ENCODE data around the gene PSMG1.

Gene PSMG1

DNA sequence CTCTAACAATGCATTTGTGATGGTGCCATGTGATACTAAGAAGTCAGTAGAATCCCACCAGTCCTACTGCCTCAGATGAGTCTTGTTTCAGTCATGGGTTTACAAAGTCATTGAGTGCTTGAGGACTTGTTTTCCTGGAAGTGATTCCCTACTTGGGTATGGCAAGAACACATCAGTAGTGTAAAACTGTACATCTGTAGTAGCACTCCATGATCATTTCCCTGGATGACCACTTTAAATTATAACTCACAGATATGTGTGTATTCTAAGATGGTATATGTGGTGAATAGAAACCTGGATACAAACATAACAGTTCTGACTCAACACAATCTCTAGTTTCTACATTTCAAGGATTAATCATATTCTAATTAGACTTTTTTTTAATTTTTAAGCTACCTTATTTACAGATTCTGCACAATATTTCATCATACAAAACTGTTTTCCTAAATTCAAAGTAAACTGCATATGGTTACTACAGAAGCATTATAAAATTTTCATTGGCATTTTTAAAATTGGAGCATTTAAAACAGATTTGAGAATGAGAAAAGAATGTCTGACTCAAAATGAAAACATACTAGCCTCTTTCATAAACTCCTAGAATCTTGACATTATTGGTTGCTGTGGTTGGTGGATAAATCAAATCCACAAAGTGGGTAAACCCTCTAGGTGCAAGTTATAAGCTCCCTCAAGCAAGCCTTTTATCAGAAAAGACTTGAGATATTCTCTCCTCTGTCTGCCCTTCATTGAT lies 6.8 kb upstream of the PSMG1 start:
- Histone ChIP-seq H3K27ac (no peak overlapping the region), H3K4me2 (ENCODE audit: low read length) (no peak overlapping the region), H3K4me1 (no peaks in the 10 kb centered on the region), H3K9me3 (ENCODE audit: control insufficient read depth, low read length) (no peaks in the 10 kb centered on the region), H3K79me2 (no peaks in the 10 kb centered on the region), H3K36me3 (ENCODE audit: control insufficient read depth, insufficient read depth, low read length) (no peaks in the 10 kb centered on the region), H3K27me3 (ENCODE audit: control insufficient read depth, insufficient read depth, low read length) (no peaks in the 10 kb centered on the region), H3K9ac (no peak overlapping the region), H3K4me3 (ENCODE audit: low read depth, low read length) (no peak overlapping the region), H2AFZ (no peak overlapping the region)
- TF ChIP-seq, protein P1, sequence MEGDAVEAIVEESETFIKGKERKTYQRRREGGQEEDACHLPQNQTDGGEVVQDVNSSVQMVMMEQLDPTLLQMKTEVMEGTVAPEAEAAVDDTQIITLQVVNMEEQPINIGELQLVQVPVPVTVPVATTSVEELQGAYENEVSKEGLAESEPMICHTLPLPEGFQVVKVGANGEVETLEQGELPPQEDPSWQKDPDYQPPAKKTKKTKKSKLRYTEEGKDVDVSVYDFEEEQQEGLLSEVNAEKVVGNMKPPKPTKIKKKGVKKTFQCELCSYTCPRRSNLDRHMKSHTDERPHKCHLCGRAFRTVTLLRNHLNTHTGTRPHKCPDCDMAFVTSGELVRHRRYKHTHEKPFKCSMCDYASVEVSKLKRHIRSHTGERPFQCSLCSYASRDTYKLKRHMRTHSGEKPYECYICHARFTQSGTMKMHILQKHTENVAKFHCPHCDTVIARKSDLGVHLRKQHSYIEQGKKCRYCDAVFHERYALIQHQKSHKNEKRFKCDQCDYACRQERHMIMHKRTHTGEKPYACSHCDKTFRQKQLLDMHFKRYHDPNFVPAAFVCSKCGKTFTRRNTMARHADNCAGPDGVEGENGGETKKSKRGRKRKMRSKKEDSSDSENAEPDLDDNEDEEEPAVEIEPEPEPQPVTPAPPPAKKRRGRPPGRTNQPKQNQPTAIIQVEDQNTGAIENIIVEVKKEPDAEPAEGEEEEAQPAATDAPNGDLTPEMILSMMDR (IDR thresholded peaks at IDR 0.05) = no peak

DNA sequence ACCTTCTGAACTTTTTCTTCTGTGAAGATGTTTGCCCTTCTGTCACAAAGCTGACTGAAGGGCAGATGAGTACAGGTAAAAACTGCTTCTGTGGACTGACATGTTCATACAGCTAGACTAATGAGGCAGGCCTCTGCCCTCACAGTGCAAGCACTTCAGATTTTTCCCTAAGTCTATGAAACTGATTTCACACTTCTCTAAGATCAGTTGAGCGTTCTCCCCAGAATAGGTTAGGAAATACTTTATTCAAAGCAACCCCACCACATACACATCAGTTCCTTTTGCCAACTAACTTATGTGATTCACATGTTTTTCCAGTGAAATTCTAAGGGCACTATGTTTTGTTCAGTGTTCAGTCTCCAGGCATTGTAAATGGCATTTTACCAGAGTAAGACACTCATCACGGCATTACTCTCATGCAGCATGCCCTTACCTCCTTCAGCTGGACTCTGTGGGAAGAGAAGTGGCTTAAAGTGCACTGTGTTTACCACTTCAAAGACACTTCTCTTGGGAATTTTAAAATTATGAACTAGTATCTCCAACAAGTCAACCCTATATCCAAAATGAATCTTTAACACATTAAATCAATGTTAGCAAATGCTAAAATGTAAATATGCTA lies 5.4 kb upstream of the PSMG1 start:
- TF ChIP-seq, protein P1 (IDR thresholded peaks at IDR 0.05) = no peak
- no peak overlapping the region for H3K4me2 ChIP-seq (ENCODE audit: low read length)
- H3K27ac ChIP-seq = no peak overlapping the region
- H3K9me3 ChIP-seq (ENCODE audit: control insufficient read depth, low read length) = no peaks in the 10 kb centered on the region
- no peaks in the 10 kb centered on the region for H3K4me1 ChIP-seq
- no peak overlapping the region for H3K4me3 ChIP-seq (ENCODE audit: low read depth, low read length)
- no peaks in the 10 kb centered on the region for H3K27me3 ChIP-seq (ENCODE audit: control insufficient read depth, insufficient read depth, low read length)
- no peak overlapping the region for H2AFZ ChIP-seq
- H3K79me2 ChIP-seq = no peaks in the 10 kb centered on the region
- no peak overlapping the region for H3K9ac ChIP-seq
- H3K36me3 ChIP-seq (ENCODE audit: control insufficient read depth, insufficient read depth, low read length) = no peaks in the 10 kb centered on the region

DNA sequence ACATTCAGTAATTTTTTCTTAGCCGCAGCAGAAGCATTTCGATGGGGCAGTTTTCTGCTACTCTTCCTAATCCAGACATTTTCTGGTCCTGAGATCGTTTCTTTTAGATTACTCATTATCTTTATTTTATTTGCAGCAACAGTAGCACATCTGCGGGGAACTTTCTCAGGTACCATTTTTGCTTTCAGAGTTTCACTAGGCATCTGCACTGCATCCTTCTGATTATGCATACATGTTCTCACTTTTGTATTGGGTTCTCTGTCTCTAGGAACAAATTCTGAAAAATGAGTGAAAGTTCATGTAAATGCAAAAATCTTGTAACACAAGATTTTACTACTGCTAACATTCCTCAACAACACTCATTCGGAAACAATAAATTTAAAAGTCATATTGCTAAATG lies 3.9 kb upstream of the PSMG1 start:
- peaks cover 3% of the 10 kb centered on the region for H3K4me1 ChIP-seq
- no peak overlapping the region for H3K4me2 ChIP-seq (ENCODE audit: low read length)
- H3K36me3 ChIP-seq (ENCODE audit: control insufficient read depth, insufficient read depth, low read length) = no peaks in the 10 kb centered on the region

DNA sequence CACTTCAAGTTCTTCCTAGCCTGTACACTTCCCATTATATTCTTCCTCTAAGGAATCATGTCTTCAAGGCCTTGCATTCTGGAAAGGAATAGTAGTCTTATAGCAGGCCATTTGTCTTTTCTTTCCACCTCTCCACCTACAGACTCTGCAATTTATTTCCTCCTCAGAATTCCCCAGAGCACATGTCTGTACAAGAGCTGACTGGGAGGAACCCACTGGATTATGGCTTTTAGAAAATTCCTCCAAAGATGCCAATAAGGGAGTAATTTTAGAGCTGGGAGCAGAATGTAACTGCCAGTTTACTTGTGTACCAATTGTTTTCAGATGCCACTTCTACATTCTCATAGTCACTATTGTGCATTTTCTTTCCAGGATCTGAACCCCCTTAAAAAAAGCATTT lies 3.4 kb upstream of the PSMG1 start:
- Histone ChIP-seq H3K79me2 (no peaks in the 10 kb centered on the region), H3K4me1 (peaks cover 4% of the 10 kb centered on the region), H3K9ac (no peak overlapping the region), H3K4me3 (ENCODE audit: low read depth, low read length) (no peak overlapping the region), H3K27ac (no peak overlapping the region), H3K27me3 (ENCODE audit: control insufficient read depth, insufficient read depth, low read length) (no peaks in the 10 kb centered on the region), H3K4me2 (ENCODE audit: low read length) (no peak overlapping the region), H3K9me3 (ENCODE audit: control insufficient read depth, low read length) (no peaks in the 10 kb centered on the region), H2AFZ (no peak overlapping the region), H3K36me3 (ENCODE audit: control insufficient read depth, insufficient read depth, low read length) (no peaks in the 10 kb centered on the region)
- TF ChIP-seq, protein P1 (IDR thresholded peaks at IDR 0.05) = no peak

More for the DNA sequence above, 3.9 kb upstream of the PSMG1 start:
- Histone ChIP-seq H2AFZ (no peak overlapping the region), H3K4me3 (ENCODE audit: low read depth, low read length) (no peak overlapping the region), H3K27ac (no peak overlapping the region), H3K79me2 (no peaks in the 10 kb centered on the region), H3K27me3 (ENCODE audit: control insufficient read depth, insufficient read depth, low read length) (no peaks in the 10 kb centered on the region), H3K9me3 (ENCODE audit: control insufficient read depth, low read length) (no peaks in the 10 kb centered on the region), H3K9ac (no peak overlapping the region)
- TF ChIP-seq, protein P1 (IDR thresholded peaks at IDR 0.05) = no peak

Data from parathyroid adenoma (tissue), 2 donors.